ENCODE results near the gene RASGEF1C.

DNA sequence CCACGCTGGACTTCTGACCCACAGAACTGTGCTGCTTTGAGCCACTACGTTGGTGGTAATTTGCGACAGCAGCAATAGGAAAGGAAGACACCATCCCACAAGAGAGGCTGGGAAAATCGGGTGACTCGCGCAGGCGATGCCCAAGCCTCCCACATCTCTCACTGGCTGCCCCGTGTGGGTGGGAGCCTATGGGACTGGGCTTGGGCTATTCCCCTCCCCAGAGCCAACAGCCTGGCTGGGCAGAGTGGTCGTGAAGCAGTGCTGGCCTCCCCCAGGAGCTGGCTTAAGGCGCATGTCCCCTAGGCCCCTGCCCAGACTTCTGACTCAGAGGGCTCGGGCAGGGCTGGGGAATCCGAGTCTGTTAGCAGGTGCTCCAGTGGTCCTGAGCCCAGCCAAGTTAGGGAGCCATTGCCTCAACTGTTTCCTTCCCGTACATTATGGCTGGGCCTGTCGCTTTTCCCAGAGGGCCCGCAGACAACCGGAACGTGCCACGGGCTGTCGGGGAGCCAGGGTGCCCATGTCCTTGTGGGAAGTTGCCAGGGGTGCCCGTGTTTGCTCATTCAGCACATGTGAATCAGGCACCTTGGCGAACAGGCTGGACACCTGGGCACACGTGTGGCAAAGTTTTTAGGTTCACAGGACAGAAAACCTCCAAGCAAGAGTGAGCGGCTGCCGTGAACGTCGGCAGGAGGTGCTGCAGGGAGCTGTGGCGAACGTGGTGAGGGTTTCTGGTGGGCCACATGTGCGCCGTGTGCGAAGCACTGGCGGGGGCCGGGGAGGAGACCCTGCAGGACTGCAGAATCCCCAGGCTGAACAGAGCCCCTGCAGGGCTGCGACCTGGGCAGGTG, 7.0 kb upstream of the RASGEF1C start:
- TF ChIP-seq CTCF (IDR thresholded peaks at IDR 0.05) (no peak), POLR2A (IDR thresholded peaks at IDR 0.05) (no peak)
